Activated T-helper 1 cell treated with anti-CD3 and anti-CD28 coated beads, Interleukin-12 subunit alpha, Interleukin-12 subunit beta, Interleukin-2, Interleukin-4 antibody, amounts not matched to agents 30 ng/mL and 10 ng/mL and 1 ng/mL, durations not matched to agents 14 hours and 24 hours and 36 hours (primary cell): ENCODE results near the gene CCDC177. TPM values are rescaled to one million over a fixed set of nuclear protein-coding genes. Genes with fewer than 3 reads are reported as not detected.
"Not testable (repeated sequence)": the region's sequence is repeated elsewhere in the genome, so short reads cannot be mapped to it uniquely, and the experiment has no call there.

ENCODE experiments used
- DNase-seq: peaks from one replicate; pipeline ENCODE4 v3.0.0; 2021; ENCODE audit warnings: low spot score
- H3K27ac Mint-ChIP-seq: one replicate; pipeline ENCODE4 v1.8.0; 2021; ENCODE audit warnings: mild to moderate bottlenecking, mixed read lengths
- H3K27me3 Mint-ChIP-seq: one replicate; pipeline ENCODE4 v1.8.0; 2022; ENCODE audit warnings: mild to moderate bottlenecking, moderate library complexity, mixed read lengths; ENCODE audit not compliant: insufficient read depth
- H3K36me3 Mint-ChIP-seq: one replicate; pipeline ENCODE4 v1.8.0; 2021; ENCODE audit warnings: low read depth, mixed read lengths
- H3K4me1 Mint-ChIP-seq: one replicate; pipeline ENCODE4 v1.8.0; 2021; ENCODE audit warnings: low read depth, mixed read lengths
- H3K4me3 Mint-ChIP-seq: one replicate; pipeline ENCODE4 v1.8.0; 2021; ENCODE audit warnings: mild to moderate bottlenecking, moderate library complexity, mixed read lengths
- H3K9me3 Mint-ChIP-seq: one replicate; pipeline ENCODE4 v1.8.0; 2021; ENCODE audit warnings: mixed read lengths
- intact Hi-C: fragments of 100-400 bp; cut with micrococcal nuclease; formaldehyde crosslinking; loops from one replicate; pipeline ENCODE4 v1.15.1; 2024
- total RNA-seq: library from RNA; stranded (reverse); gene quantifications from 2 replicates; pipeline ENCODE4 v1.2.3, GENCODE V29; 2022

Gene CCDC177
- total RNA-seq, 1 donor from 2014 or later, result 0.08 TPM

DNA sequence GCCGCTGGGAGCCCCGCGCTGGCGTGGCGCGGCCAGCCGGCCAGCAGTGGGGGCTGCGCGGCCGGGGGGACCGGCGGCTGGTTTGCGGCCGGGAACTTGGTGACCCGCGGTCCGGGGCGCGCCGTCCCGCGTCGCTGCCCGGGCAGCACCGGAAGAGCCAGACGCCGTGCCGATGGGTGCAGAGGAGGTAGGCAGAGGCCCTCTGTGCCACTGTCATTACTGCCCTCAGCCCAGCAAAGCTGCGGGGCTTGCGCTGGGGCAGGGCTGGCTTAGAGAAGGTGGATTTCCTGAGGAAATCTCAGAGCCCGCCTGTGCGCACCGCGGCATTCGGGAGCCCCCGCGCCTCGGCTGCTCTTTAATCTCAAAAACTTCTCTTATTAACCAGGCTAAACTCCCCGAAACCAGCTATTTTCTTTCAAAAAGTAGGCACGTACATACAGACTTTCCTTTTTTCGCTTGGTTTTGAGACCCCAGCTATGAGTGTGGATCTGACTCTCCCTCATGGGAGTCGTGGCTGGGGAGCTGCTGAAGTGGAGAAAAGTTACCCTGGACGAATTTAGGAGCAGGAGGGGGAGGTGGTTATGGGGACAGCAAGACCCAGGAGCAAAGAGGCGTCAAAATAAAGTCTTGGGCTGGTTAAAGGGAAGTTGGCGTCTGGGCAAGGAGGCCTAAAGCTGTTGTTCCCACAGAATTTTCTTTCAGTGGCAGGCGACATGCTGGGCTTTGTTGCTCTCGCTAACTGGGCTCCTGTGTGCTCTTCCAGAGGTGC lies 37.5 kb upstream of the CCDC177 start:
- Mint-ChIP-seq H3K9me3 (no peaks in the 10 kb centered on the region), H3K27ac (peak overlapping the region; percentile 93), H3K27me3 (no peaks in the 10 kb centered on the region), H3K36me3 (peaks cover 33% of the 10 kb centered on the region), H3K4me3 (peak overlapping the region; percentile 98), H3K4me1 (peaks cover 66% of the 10 kb centered on the region)
- intact Hi-C loops, result loop anchor here (10.0 kb wide), 2 partner anchors 457 to 817 kb away; partner anchors contain the start of genes DCAF5 and ZFP36L1
- no peak for DNase-seq

DNA sequence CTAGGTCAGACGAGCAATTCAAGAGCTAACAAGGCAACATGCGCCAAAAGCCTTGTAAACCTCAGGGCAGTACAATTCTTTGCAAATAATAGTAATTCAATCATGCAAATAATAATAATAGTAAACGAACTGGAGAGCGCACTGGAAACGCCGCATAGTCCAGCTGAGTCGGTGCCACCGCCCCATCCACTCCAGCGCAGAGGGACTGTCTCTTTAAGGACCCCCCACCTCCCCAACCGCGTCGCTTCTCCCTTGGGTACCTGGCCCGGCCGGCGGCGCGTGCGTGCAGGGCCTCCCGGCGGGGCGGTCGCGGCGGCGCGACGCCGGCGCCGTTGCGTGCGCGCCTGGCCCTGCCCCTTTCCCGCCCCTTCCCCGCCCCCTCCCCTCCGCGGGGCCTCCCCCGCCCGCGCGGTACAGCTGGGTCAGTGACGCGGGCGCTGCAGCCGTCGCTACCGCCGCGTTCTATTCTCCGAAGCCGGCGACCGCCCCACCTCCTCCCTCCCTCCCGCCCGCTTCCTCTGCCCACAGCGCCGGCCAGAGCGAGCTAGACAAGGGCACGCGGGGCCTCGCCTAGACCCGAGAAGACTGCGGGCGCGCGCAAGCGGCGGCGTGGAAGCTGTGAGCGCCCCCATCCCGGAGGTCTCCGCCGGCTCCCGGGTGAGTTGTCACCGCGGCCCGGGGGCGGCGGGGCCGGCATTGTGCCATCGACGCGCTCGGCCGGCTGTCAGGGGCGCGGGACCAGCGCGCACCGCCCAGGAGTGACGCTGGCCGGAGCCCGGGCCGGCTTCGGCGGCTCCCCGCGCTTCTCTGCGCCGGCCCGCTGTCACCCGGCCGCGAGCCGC lies 36.7 kb upstream of the CCDC177 start, which contains the start of gene SUSD6:
Gene SUSD6, plus strand, starts transcription at position 425 of the 842 bp plus-strand sequence. CDS start 46,997 bp downstream, outside the sequence.
- peak; percentile 84 for DNase-seq
- intact Hi-C loops, result loop anchor here (1.0 to 10.0 kb wide), 11 partner anchors 8 to 817 kb away; partner anchors contain the start of genes DCAF5, ERH, SLC39A9 and SRSF5
- Mint-ChIP-seq H3K9me3 (no peaks in the 10 kb centered on the region), H3K4me1 (peaks cover 61% of the 10 kb centered on the region), H3K36me3 (peaks cover 29% of the 10 kb centered on the region), H3K27me3 (no peaks in the 10 kb centered on the region), H3K4me3 (peak within 1 kb of the TSS; percentile 98), H3K27ac (peak within 1 kb of the TSS; percentile 93)

DNA sequence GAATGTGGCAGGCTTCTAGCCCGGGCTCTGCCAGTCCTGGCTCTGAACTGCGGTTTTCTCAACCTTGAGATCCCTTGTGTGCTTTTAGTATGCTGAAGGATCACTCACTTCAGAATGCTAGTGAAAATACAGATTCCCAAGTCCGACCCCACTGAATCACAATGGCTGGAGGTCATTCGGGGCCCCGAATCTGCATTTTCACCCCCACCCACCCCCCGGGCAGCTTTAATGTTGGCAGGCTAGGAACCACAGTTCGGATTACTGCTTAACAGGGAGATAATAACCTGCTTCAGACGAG lies 36.2 kb upstream of the CCDC177 start:
- no peaks in the 10 kb centered on the region for H3K27me3 Mint-ChIP-seq
- intact Hi-C loops, result loop anchor here (1.0 to 10.0 kb wide), 11 partner anchors 8 to 816 kb away; partner anchors contain the start of genes DCAF5, ERH, SLC39A9 and SRSF5
- H3K4me3 Mint-ChIP-seq, result peak overlapping the region; percentile 91
- H3K4me1 Mint-ChIP-seq, result peaks cover 61% of the 10 kb centered on the region
- H3K36me3 Mint-ChIP-seq, result peaks cover 23% of the 10 kb centered on the region
- peak overlapping the region; percentile 93 for H3K27ac Mint-ChIP-seq
- DNase-seq, result no peak
- no peaks in the 10 kb centered on the region for H3K9me3 Mint-ChIP-seq

- H3K4me3 Mint-ChIP-seq, result peak overlapping the region; percentile 91
- peaks cover 60% of the 10 kb centered on the region for H3K4me1 Mint-ChIP-seq
- intact Hi-C loops, result loop anchor here (2.0 to 10.0 kb wide), 5 partner anchors 15 to 815 kb away; partner anchors contain the start of genes DCAF5 and ZFP36L1
- DNase-seq, result no peak
- peak overlapping the region; percentile 93 for H3K27ac Mint-ChIP-seq
- H3K27me3 Mint-ChIP-seq, result no peaks in the 10 kb centered on the region
- H3K36me3 Mint-ChIP-seq, result peaks cover 18% of the 10 kb centered on the region
- no peaks in the 10 kb centered on the region for H3K9me3 Mint-ChIP-seq
Measured at GRCh38 chr14:69610020-69610873, 35.6 kb upstream of the CCDC177 start.

- no peaks in the 10 kb centered on the region for H3K27me3 Mint-ChIP-seq
- no peaks in the 10 kb centered on the region for H3K9me3 Mint-ChIP-seq
Measured at GRCh38 chr14:69606258-69607184, 31.9 kb upstream of the CCDC177 start.

DNA sequence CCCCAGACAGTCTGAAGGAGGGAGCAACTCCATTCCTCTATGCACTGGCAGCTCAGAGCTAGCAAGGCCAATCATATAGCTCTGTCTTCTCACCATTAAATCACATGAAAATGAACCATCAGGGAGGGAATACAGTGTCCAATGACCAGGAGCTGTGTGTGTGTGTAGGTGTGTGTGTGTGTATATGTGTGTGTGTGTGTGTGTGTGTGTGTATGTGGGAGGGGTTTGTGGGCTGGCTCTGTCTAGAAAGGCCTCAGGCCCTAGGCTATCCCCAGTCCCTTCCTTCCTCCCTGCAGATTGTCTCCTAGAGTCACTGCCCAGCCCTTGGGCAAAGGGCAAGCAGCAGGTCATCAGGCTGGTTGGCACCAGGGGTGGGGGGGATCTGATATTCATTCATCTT lies 31.1 kb upstream of the CCDC177 start:
- DNase-seq, result no peak
- Mint-ChIP-seq H3K4me1 (peaks cover 36% of the 10 kb centered on the region), H3K27me3 (no peaks in the 10 kb centered on the region), H3K4me3 (no peak overlapping the region), H3K9me3 (no peaks in the 10 kb centered on the region), H3K27ac (no peak overlapping the region), H3K36me3 (no peaks in the 10 kb centered on the region)
- intact Hi-C loops, result no loop called here

More at GRCh38 chr14:69606258-69607184, 31.9 kb upstream of the CCDC177 start:
- Mint-ChIP-seq H3K4me3 (no peak overlapping the region), H3K4me1 (peaks cover 36% of the 10 kb centered on the region), H3K36me3 (no peaks in the 10 kb centered on the region), H3K27ac (no peak overlapping the region)
- intact Hi-C loops, result no loop called here
- DNase-seq, result no peak

DNA sequence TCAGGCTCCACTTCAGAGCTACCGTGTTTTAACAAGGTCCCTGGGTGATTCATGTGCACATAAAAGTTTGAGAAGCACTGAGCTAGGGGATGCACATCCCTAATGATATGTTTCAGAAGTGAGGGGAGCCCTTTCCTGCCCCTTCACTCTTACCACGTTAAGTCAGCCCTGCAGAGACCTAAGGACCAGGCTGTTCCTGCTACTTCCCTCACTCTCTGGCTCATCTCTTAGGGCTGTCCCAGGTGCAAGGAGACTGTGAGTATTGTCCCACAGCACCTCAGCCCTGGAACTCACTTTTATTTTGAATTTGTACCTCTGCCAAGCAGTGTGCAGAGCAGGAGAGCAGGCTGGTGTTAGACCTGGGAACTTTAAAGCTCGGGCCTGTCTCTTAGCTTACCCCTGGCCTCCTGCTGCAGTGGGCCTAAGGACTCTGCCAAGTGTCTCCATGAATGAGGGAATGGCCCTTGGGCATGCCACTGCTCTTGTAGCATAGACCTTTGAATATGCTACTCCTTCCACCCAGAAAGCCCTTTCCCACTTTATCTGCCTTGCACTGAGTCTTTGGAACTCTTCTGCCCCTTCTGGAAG lies 25.7 kb upstream of the CCDC177 start:
- intact Hi-C loops, result no loop called here
- Mint-ChIP-seq H3K4me3 (no peak overlapping the region), H3K36me3 (no peaks in the 10 kb centered on the region), H3K27ac (no peak overlapping the region), H3K9me3 (no peaks in the 10 kb centered on the region), H3K27me3 (no peaks in the 10 kb centered on the region), H3K4me1 (peaks cover 5% of the 10 kb centered on the region)
- DNase-seq, result no peak

DNA sequence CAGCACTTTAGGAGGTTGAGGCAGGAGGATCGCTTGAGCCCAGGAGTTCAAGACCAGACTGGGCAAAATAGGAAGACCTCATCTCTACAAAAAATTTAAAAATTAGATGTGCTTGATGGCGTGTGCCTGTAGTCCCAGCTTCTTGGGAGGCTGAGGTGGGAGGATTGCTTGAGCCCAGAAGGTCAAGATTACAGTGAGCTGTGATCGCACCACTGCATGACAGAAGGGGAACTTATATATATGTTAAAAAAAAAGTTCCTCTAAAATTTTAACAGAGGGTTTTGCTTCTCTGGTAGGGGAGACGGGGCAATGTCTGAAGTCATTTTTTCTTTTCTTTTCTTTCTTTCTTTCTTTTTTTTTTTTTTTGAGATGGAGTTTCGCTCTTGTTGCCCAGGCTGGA lies 24.8 kb upstream of the CCDC177 start:
- H3K27ac Mint-ChIP-seq, H3K9me3 Mint-ChIP-seq, H3K4me3 Mint-ChIP-seq, H3K27me3 Mint-ChIP-seq, H3K4me1 Mint-ChIP-seq, H3K36me3 Mint-ChIP-seq, DNase-seq, intact Hi-C loops: not testable (repeated sequence)

- no peaks in the 10 kb centered on the region for H3K36me3 Mint-ChIP-seq
- intact Hi-C loops, result no loop called here
Measured at GRCh38 chr14:69595336-69595735, 20.7 kb upstream of the CCDC177 start.

GRCh38 chr14:69594846-69595245 lies 20.2 kb upstream of the CCDC177 start:
- no peak for DNase-seq
- Mint-ChIP-seq H3K9me3 (no peaks in the 10 kb centered on the region), H3K27ac (no peak overlapping the region), H3K36me3 (no peaks in the 10 kb centered on the region), H3K4me3 (no peak overlapping the region), H3K27me3 (peaks cover 4% of the 10 kb centered on the region), H3K4me1 (peaks cover 7% of the 10 kb centered on the region)
- intact Hi-C loops, result no loop called here

More at GRCh38 chr14:69595336-69595735, 20.7 kb upstream of the CCDC177 start:
- DNase-seq, result no peak
- no peaks in the 10 kb centered on the region for H3K9me3 Mint-ChIP-seq
- peaks cover 7% of the 10 kb centered on the region for H3K4me1 Mint-ChIP-seq
- peaks cover 4% of the 10 kb centered on the region for H3K27me3 Mint-ChIP-seq
- H3K27ac Mint-ChIP-seq, result no peak overlapping the region
- no peak overlapping the region for H3K4me3 Mint-ChIP-seq

GRCh38 chr14:69593018-69593677 lies 18.5 kb upstream of the CCDC177 start:
- Mint-ChIP-seq H3K4me3 (no peak overlapping the region), H3K36me3 (no peaks in the 10 kb centered on the region), H3K9me3 (no peaks in the 10 kb centered on the region), H3K4me1 (peaks cover 7% of the 10 kb centered on the region), H3K27ac (no peak overlapping the region), H3K27me3 (peaks cover 8% of the 10 kb centered on the region)
- no peak for DNase-seq
- intact Hi-C loops, result no loop called here
